GM08714 (cell line): ENCODE data around the gene SYNPR.

Source experiments
- H3K4me3 ChIP-seq: fragments of 200-500 bp; sonication (Bioruptor generic); 2 replicates; pipeline ENCODE4 v1.5.1; 2014; ENCODE audit warnings: mild to moderate bottlenecking, low read length, inconsistent platforms
- ZNF274 ChIP-seq: IDR thresholded peaks from 2 replicates; pipeline ENCODE4 v1.6.1; 2012; ENCODE audit warnings: mild to moderate bottlenecking, low read depth, low read length

The SYNPR gene

GRCh38 chr3:63450023-63450422 is 171.9 kb downstream of the SYNPR start:
- H3K4me3 ChIP-seq = no peak overlapping the region

GRCh38 chr3:63450634-63451363 is 172.7 kb downstream of the SYNPR start:
- no peak for TF ChIP-seq ZNF274
- H3K4me3 ChIP-seq = no peak overlapping the region

More at GRCh38 chr3:63450023-63450422, 171.9 kb downstream of the SYNPR start:
- TF ChIP-seq ZNF274 = no peak

- TF ChIP-seq ZNF274 = no peak
- no peak overlapping the region for H3K4me3 ChIP-seq
Observed at GRCh38 chr3:63456901-63457300, 178.8 kb downstream of the SYNPR start.

GRCh38 chr3:63458405-63458804 is 180.3 kb downstream of the SYNPR start:
- no peak overlapping the region for H3K4me3 ChIP-seq
- TF ChIP-seq ZNF274 = no peak

GRCh38 chr3:63462732-63463131 is 184.6 kb downstream of the SYNPR start:
- H3K4me3 ChIP-seq = no peak overlapping the region
- no peak for TF ChIP-seq ZNF274

GRCh38 chr3:63467392-63467791 is 189.3 kb downstream of the SYNPR start:
- no peak for TF ChIP-seq ZNF274
- no peak overlapping the region for H3K4me3 ChIP-seq

- no peak for TF ChIP-seq ZNF274
- H3K4me3 ChIP-seq = no peak overlapping the region
Observed at GRCh38 chr3:63470745-63471144, 192.6 kb downstream of the SYNPR start.

- TF ChIP-seq ZNF274 = no peak
- H3K4me3 ChIP-seq = no peak overlapping the region
Observed at GRCh38 chr3:63471781-63472180, 193.7 kb downstream of the SYNPR start.

- TF ChIP-seq ZNF274 = no peak
- no peak overlapping the region for H3K4me3 ChIP-seq
Observed at GRCh38 chr3:63473641-63474166, 195.6 kb downstream of the SYNPR start.

GRCh38 chr3:63474828-63475518 is 196.9 kb downstream of the SYNPR start:
- no peak overlapping the region for H3K4me3 ChIP-seq
- no peak for TF ChIP-seq ZNF274

- no peak for TF ChIP-seq ZNF274
- H3K4me3 ChIP-seq = no peak overlapping the region
Observed at GRCh38 chr3:63477494-63478129, 199.5 kb downstream of the SYNPR start.

- no peak overlapping the region for H3K4me3 ChIP-seq
- TF ChIP-seq ZNF274 = no peak
Observed at GRCh38 chr3:63478990-63479660, 201.0 kb downstream of the SYNPR start.

- no peak overlapping the region for H3K4me3 ChIP-seq
- no peak for TF ChIP-seq ZNF274
Observed at GRCh38 chr3:63479661-63480035, 201.5 kb downstream of the SYNPR start.

GRCh38 chr3:63481627-63482026 is 203.5 kb downstream of the SYNPR start:
- H3K4me3 ChIP-seq = no peak overlapping the region
- TF ChIP-seq ZNF274 = no peak
